RPMI8226 (cell line): ENCODE measurements around the gene ATPAF2.

Source experiments
- DNase-seq: peaks from one replicate; pipeline ENCODE4 v3.0.0-alpha.2; 2015

ATPAF2 gene

DNA sequence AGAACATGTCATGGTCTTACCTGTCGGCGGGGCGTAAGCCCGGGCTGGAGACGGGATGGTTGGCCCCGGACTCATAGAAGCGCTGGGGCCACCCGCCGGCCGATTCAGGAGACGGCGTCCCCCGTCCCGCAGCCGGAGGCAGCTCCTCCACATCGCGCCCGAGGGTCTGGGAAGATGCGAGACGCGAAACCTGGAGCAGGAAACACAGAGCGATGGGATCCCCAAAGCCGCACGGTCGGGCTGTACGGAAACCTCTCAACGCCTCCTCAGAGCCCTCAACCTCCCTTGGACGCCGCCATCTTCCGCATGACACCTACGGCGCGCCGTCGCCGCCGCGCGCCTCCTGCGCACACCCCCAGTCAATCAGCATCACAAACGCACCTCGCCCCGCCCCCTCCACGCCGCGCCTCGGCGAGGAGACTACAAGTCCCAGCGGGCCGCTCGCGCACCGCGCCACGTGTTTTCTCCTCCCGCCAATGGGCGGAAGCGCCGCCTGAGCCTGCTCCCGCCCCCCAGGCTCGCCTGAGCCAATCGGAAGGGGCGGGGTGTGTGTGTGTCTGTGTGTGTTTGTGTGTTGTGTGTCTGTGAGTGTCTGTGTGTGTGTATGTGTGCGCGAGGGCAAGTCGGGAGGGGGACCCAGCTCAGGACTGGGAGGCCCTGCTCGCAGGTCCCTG, at the start of gene ATPAF2, which contains the start of gene GID4:
TSS of gene ATPAF2 (minus strand) at position 308 of the 674 bp plus-strand sequence. CDS start at position 153, 155 bp downstream.
TSS of gene GID4 (plus strand) at position 548 of the 674 bp plus-strand sequence. CDS start at position 605, 57 bp downstream.
- peak; percentile 100 for DNase-seq

DNA sequence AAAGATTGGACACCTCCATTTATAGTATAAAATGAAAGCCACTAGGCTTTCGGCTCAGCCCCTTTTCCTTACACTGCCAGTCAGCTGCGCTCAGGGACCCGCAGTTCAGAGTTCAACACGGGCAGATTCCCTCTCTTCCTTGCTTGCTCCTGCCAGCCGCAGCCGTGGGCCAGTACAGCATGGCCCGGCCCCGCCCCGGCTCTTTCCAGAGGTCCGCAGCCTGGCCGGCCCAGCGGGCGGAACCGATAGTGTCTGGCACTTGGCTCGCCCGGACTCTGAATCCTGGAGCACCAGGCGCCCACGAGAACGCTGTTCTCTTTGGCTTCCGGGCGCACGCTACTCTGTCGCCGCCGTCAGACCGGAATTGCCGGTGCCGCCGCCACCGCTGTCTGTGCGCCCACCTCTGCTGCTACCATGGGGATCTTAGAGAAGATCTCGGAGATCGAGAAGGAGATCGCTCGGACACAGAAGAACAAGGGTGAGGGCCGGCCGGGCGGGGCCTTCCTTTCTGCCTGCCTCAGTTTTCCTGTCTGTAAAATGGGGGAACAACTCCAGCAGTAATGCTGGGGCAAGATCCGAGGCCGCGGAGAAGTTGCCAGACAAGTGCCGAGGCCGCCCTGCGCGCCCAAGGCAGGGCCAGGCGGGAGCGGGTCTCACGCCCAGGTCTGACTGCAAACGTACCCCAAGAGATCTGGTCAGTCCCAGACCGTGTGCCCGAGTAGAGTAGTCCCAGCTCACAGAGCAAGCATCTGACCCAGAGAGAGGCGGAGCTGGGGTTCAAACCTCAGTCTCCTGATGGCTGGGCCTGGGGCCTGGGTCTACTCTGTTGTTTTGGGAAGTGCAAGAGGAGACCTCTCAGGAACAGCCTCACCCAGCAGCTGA, 48.9 kb upstream of the ATPAF2 start, which contains the start of gene DRG2:
TSS of gene DRG2 (plus strand) at position 339 of the 882 bp plus-strand sequence. CDS start at position 415, 76 bp downstream.
- DNase-seq: peak; percentile 95

DNA sequence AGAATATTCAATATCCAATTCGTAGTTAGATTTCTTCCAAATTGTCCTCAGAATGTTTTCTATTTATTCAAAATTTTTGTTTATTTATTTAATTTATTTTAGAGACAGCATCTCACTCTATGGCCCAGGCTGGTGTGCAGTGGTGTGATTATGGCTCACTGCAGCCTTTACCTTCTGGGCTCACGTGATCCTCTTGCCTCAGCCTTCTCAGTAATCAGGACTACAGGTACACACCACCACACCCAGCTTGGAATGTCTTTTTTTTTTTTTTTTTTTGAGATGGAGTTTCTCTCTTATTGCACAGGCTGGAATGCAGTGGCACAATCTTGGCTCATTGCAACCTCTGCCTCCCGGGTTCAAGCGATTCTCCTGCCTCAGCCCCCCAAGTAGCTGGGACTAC, 45.3 kb upstream of the ATPAF2 start:
- no peak for DNase-seq

DNA sequence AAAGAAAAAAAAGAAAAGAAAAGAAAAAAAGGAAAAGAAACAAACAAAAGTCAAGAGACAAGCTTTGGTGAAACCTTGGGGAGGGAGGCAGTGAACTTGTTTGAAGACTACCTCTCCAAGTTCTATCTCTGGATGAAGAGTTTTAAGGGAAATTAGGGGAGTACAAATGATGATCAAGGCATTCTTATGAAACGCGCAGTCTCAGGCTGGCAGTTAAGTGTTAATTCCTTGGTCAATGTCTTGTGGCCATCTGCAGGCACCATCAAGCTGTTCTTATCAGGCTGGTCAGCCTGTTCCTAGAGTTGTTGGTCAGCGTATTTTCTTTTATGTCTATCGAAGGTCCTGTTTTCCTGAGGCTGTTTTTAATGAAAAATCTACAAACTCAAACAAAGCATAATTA, 40.6 kb upstream of the ATPAF2 start:
- DNase-seq: no peak

DNA sequence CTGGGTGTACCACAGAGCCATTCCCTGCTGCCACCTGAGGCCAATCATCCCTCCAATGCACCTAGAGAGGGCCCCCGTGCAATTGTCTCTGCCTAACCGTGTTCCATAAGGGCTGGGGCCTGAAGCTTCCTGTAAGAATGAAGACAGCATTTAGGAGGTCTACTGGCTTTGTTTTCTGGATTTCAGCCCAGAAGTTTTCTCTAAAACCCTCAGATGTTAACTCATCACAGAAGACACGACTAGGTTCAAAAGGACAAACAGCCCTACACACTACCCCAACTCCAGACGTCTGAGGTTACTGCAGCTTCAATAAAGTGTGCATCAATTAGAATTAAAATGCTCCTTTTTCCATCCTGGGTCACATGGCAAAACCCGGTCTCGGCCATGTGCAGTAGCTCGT, 38.0 kb upstream of the ATPAF2 start:
- DNase-seq: no peak

DNA sequence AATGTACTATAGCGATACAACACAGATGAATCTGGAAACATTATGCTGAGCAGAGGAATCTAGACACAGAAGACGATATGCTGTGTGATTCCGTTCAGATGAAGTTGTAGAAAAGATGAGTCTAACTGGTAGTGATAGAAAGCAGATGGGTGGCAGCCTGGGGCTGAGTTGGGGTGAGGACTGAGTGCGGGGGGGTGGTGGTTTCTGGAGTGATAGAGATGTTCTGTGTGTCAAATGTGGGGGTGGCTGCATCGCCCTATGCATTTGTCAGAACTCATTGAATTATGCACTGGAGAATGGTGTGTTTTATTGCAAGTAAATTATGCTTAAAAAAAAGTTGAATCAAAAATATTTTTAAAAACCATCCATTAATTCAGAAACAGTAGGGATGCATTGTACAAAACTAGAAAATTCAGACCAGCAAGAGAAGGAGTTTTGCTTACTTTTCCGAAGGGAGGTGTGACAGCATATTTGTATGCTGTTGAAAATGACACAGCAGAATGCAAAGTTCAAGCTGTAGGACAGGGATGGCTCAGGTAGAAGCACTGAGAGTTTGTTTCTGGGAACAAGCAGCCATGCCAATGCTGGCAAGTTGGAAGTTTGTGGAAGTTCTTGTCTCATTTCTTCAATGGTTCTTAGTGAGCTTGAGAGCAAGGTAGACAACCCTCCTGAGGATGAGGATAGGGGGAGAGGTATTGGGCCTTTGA, 35.8 kb upstream of the ATPAF2 start:
- no peak for DNase-seq

DNA sequence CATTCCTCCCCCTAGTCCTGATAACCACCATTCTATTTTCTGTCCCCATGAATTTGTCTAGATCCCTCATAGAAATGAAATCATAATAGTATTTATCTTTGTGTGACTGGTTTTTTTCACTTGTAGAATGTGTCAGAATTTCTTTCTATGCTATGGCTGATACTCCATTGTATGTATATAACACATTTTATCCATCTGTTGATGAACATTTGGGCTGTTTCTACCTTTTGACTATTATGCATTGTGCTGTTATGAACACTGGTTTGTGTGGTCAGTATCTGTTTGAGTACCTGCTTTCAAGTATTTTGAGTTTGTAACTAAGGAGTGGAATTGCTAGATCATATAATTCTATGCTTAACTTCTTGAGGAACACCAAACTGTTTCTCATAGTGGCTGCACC, 32.8 kb upstream of the ATPAF2 start:
- DNase-seq: no peak

DNA sequence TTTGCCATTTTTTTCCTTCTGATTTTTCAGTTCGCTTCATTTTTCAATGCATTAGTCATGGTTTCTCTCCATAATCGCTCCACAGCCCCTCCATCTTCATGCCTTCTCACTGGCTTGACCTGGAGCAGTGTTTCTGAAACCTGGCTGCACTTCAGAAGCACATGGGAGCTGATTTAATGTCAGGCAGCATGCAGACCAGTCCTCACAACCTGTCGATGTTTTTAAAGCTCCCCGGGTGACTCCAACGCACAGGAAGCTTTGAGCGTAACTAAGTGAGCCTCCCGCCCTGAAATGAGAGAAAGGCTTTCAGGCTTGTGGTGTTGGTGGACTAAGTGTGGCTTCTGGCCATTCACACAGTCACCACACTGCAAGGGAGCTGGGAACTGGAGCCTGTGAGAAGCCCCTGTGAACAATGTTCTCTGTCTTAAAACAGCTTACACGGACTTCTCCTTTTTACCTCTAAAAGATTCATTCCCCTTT, 31.9 kb upstream of the ATPAF2 start:
- DNase-seq: peak; percentile 33

DNA sequence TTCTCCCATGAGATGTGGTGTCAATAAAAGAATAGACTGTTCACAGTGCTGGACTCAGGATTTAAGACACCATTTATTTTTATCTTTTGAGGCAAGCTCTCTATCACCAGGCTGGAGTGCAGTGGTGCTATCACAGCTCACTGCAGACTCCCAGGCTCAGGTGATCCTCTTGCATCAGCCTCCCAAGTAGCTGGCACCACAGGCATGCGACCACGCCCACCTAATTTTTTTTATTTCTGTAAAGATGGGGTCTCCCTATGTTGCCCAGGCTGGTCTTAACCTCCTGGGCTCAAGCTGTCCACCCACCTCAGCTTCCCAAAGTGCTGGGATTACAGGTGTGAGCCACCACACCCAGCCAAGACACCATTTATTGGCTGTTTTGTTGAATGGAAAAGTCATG, 30.1 kb upstream of the ATPAF2 start:
- DNase-seq: no peak

DNA sequence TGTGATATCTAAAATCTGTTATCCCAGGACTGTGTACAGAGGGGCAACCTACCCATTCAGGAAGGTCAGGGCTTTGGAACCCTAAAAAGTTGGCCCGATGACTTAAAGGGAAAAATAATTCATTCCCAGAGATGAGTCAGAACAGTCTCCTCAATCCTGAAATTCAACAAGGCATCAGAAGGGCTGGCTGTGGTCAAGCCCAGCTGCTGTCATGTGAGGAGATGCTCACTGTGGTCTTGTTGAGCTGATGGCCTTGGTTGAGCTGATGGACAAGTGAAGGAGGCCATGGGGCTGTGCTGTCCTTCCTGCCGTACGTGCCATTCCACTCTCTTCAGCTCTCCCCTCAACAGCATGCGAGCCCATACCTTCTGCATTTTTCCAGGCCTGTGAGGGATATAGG, 27.9 kb upstream of the ATPAF2 start:
- no peak for DNase-seq

DNA sequence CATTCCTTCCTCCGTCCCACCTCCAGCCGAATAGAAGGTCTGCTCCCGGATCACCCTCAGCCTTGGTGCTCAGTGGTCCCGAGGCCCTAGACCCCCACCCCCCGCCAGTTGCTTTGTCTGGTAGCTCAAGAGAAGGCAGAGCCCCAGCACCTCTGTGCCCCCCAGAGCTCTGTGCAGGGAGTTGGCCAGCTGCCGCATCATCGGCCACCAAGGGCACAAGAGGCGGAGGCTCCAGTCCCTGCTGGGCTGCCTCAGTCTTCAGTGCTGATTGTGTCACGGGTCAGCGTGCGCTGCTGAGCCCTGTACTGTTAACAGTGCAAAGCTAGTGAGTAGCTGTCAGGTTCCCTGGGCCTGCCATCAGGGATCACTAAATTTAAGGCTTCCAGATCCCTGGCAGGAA, 26.6 kb upstream of the ATPAF2 start:
- DNase-seq: no peak

DNA sequence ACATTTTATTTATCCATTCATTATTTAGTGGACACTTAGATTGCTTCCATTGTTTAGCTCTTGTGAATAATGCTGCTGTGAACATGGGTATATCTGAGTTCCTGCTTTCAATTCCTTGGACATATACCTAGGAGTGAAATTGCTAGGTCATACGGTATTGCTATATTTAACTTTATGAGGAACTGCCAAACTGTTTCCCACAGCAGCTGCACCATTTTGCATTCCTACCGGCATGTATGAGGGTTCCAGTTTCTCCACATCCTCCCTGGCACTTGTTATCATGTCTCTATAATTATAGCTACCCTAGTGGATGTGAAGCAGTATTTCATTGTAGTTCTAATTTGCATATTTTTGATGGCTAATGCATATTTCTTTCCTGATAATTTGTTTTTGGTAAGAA, 25.1 kb upstream of the ATPAF2 start:
- DNase-seq: no peak

DNA sequence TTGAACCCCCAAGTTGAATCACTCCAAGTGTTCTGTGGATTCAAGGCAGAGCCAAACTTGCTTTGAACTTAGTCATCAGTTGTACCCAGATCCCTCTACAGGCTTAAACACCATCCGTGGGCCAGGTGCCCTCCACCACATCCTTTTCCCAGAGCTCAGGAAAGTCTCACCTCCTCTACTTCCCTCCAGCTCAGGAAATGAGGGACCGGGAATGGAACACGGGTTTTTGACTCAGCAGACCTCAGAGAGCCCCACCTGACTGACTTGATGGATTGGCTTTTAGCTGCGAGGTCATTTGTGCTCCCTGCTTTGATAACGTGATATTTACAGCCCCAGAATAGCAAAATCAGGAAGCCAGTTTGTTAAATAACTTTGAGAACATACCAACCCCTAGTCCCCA, 20.3 kb upstream of the ATPAF2 start:
- DNase-seq: no peak

DNA sequence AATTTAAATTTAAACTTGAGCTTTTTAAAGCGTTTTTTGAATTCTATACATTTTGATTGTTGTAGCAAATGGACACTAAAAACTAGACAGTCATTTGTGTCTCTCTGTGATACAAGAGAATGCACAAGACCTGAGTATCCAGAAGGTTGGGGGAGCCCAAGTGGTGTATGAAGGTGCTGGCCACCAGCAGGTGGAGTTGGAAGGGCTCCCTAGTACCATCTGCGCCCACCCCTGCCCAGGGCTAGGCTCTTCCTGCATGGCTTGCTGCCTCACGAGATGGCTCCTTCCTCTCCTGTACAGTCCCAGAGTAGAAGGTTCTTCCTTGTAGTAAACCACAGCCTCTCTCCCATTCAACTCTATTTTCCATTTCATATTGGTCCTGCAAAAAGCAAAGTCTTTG, 17.2 kb upstream of the ATPAF2 start:
- DNase-seq: no peak

DNA sequence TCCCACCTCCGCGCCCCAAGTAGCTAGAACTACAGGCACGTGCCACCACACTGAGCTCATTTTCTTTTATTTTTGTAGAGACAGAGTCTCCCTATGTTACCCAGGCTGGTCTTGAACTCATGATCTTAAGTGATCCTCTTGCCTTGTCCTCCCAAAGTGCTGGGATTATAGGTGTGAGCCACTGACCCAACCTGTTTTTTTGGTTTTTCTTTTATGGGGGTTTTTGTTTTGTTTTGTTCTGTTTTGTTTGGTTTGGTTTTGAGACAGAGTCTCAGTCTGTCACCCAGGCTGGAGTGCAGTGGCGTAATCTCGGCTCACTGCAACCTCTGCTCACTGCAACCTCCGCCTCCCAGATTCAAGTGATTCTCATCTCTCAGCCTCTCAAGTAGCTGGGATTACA, 16.6 kb upstream of the ATPAF2 start:
- DNase-seq: no peak

DNA sequence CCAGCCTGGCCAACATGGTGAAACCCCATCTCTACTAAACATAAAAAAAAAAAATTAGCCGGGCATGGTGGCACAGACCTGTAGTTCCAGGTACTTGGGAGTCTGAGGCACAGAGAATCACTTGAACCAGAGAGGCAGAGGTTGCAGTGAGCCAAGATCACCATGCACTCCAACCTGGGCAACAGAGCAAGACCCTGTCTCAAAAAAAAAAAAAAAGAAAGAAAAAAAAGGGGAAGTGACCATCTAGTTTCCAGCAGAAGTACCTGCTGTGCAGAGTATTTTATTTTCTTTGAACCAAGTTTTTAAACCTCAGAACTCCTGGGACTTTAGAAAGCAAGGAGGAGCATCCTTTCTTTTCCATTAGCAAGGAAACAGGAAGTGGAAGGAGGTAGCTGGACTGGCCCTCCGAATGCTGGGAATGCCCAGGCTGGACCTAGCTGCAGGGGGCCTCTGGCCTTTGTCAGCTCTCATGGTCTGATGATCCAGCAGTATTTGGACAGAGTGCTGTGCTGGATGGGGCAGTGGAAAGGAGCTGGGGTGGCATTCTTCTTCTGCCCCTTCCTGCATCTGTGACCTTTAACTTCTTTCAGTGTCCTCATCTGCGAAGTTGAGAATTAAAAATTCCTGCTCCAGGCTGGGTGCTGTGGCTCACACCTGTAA, 6.9 kb upstream of the ATPAF2 start:
- no peak for DNase-seq

DNA sequence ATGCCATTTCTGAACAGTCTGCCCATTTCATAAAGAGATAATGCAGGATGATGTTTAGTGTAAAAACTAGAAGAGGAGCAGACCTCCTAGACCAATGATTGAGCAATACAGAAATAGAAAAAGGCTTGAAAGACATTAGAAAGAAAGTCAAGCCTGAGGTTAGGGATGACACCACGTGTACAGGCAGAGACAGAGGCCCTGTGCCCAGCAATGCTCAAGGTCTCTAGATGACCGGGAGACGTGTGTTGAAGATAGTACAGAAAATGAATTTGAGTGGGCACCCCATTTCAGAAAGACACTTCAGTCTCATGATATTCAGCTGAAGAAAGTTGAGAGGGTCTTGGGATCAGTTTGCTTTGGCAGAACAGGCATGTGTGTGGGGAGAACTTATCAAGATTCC, 5.6 kb upstream of the ATPAF2 start:
- DNase-seq: no peak

DNA sequence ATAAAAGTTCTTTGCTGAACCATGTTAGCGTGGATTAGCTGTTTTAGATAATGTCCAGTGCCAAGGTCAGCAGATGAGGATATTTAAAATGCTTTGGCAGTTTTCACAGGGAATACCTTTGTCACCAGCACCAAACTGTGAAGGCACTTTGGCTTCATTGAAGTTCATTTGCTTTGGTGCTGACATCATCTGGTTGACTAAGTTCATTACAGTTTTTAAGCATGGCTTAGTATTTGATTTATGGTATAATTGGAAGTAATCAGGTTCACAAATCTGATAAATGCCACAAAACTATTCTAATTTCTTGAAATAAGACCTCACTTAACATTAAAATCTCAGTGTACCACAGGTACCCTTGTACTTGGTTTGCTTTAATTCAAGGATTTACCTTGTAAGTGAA, 4.5 kb upstream of the ATPAF2 start:
- DNase-seq: peak; percentile 27

DNA sequence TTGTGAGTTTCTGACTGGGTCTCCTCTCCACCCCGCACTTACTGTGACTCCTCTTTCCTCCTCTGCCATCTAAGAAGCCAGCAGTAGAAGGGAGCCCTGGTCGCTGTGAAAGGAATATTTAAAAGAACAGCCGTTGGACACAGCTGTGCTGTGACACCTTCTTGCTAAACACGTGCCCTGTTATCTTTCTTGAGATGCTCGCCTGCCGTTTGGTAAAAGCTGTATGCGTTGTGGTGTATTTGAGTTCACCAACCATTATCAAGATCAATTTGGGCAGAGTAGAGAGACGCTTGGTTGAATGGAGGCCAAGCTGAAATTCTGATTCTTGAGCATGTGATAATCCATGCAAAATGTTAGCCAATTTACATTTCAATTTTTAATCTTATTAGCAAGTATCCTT, 4.0 kb upstream of the ATPAF2 start:
- DNase-seq: no peak

DNA sequence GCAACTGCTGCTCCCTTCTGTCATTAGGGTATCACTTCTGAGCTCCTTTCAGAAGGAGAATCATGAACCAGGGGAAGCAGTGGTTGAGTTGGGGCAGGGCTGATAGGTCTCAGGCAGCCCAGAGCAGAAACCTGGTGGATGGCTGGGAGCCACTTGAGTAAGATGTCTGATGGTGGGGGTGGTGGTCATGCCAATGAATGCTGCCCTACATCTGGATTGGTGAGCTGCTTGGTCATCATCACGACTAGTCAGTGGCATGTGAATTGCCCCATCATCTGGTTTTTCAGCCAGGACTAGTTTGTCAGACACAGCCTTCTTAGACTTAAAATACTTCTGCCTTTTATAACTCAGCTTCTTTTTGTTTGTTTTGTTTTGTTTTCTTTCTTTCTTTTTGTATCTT, 2.8 kb upstream of the ATPAF2 start:
- DNase-seq: no peak

DNA sequence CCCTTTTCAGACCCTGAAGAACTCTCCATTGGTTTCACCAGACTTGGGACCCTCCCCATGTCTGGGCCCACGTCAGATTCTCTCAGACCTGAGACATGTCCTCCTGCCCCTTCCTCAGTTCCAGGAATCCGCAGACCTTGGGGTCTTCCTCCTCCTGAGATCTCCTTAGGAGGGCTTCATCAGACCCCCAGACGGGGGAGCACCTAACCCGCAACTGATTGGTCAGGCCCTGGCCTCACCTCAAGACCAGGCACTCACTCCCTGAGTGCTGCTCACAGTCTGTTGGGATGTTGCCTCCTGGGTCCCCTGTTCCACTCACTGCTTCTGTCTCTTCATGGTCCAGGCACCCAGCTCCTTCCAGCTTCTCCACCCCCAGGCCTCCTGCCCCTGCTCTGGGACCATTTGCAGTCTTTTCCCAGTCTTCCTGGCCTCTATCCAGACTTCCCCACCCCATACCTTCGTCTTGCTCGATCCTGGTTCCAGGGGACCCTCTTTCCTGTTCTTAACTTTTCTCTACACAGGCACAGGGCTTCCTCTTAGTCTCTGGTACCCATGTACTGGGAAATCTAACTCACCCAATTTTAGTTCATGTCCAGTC, 1.4 kb upstream of the ATPAF2 start:
- DNase-seq: no peak

DNA sequence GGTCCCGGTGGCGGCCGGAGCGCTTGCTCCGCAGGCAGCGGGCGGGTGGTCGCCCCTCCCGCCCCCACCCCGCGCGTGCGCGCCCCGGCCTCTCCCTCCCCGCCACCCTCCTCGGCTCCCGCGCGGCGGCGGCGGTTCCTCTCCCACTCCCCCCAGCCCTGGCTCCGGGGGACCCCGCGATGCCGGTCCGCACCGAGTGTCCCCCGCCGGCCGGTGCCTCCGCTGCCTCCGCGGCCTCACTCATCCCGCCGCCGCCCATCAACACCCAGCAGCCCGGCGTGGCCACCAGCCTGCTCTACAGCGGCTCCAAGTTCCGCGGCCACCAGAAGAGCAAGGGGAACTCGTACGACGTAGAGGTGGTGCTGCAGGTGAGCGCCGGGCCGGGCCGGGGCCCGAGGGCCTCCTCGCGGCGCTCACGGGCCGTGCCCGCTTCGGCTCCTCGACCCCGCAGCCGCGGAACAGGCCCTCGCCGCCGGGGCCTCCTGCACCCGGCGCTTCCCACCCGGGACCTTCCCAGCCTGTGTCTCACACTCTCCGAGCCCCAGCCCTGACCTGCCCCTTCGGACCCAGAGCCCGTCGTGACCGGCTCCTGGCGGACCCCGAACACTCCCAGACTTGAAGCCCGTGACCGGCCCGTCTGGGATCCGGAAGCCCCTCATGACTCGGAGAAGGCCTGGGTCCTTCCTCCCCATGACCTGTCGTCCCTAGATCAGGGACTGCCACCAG, 730 bp upstream of the ATPAF2 start:
- DNase-seq: peak; percentile 70
